K562 (cell line): ENCODE data around the gene DYNLT2B. TPM values are rescaled to one million over a fixed set of nuclear protein-coding genes. Genes with fewer than 3 reads are reported as not detected.

ENCODE experiments used
- ATF7 ChIP-seq: fragments of 450-650 bp; IDR thresholded peaks from 2 replicates; pipeline ENCODE4 v1.7.1; 2014; ENCODE audit warnings: mild to moderate bottlenecking, moderate library complexity
- E2F3 ChIP-seq: fragments of 250-450 bp; sonication (Bioruptor Pico); IDR thresholded peaks from 2 replicates; pipeline ENCODE4 v1.4.0; 2020; ENCODE audit warnings: mild to moderate bottlenecking
- E2F4 ChIP-seq: sonication (generic); formaldehyde crosslinking; IDR thresholded peaks from 2 replicates; pipeline ENCODE4 v1.8.0; 2022; ENCODE audit warnings: mild to moderate bottlenecking, low read depth, missing genetic modification reagents
- EP300 ChIP-seq: IDR thresholded peaks from 2 replicates; pipeline ENCODE4 v1.6.1; 2012; ENCODE audit warnings: low read length, improper control_type of control experiment
- EZH2 ChIP-seq: IDR thresholded peaks from 2 replicates; pipeline ENCODE4 v1.6.1; 2012; ENCODE audit warnings: low read depth, mild to moderate bottlenecking, inconsistent platforms, low read length, borderline replicate concordance
- GTF2A2 ChIP-seq: IDR thresholded peaks from 2 replicates; pipeline ENCODE4 v1.6.1; 2016; ENCODE audit warnings: mild to moderate bottlenecking, missing genetic modification characterization, missing compliant biosample characterization
- IRF2 ChIP-seq: sonication (generic); formaldehyde crosslinking; IDR thresholded peaks from 2 replicates; pipeline ENCODE4 v1.8.1; 2022; ENCODE audit warnings: mild to moderate bottlenecking, missing genetic modification reagents
- KDM2B ChIP-seq: fragments of 250-450 bp; sonication (Bioruptor Pico); IDR thresholded peaks from 2 replicates; pipeline ENCODE4 v1.8.0; 2021; ENCODE audit warnings: mild to moderate bottlenecking, moderate library complexity
- KLF6 ChIP-seq: fragments of 250-450 bp; sonication (Bioruptor Pico); IDR thresholded peaks from 2 replicates; pipeline ENCODE4 v1.4.0; 2020; ENCODE audit warnings: mild to moderate bottlenecking, moderate library complexity, borderline replicate concordance
- L3MBTL2 ChIP-seq: fragments of 450-650 bp; IDR thresholded peaks from 2 replicates; pipeline ENCODE4 v1.6.1; 2016; ENCODE audit warnings: mild to moderate bottlenecking, moderate library complexity
- MAFK ChIP-seq: IDR thresholded peaks from 2 replicates; pipeline ENCODE4 v1.6.1; 2011; ENCODE audit warnings: low read length, improper control_type of control experiment
- MTA3 ChIP-seq: fragments of 450-650 bp; formaldehyde crosslinking; IDR thresholded peaks from 2 replicates; pipeline ENCODE4 v1.6.1; 2017; ENCODE audit warnings: mild to moderate bottlenecking, borderline replicate concordance
- MXI1 ChIP-seq: IDR thresholded peaks from 2 replicates; pipeline ENCODE4 v1.6.1; 2011; ENCODE audit warnings: low read depth, mild to moderate bottlenecking, improper control_type of control experiment, low read length
- SMARCC2 ChIP-seq: fragments of 450-650 bp; IDR thresholded peaks from 2 replicates; pipeline ENCODE4 v1.6.1; 2017; ENCODE audit warnings: antibody characterized with exemption, moderate library complexity, mild to moderate bottlenecking, low read depth
- SPI1 ChIP-seq: IDR thresholded peaks from 2 replicates; pipeline ENCODE4 v1.6.1; 2011; ENCODE audit warnings: low read depth, low read length, control low read depth, borderline replicate concordance
- SREBF1 ChIP-seq: fragments of 150-350 bp; IDR thresholded peaks from 2 replicates; pipeline ENCODE4 v1.6.1; 2014; ENCODE audit warnings: antibody characterized with exemption, low read depth, low read length, borderline replicate concordance
- USF1 ChIP-seq: sonication (generic); formaldehyde crosslinking; IDR thresholded peaks from 2 replicates; pipeline ENCODE4 v1.9.0; 2022; ENCODE audit warnings: mild to moderate bottlenecking, missing genetic modification reagents
- XRCC4 ChIP-seq: IDR thresholded peaks from one replicate; pipeline ENCODE4 v1.6.1; 2011; ENCODE audit not compliant: insufficient read depth, insufficient read length; ENCODE audit errors: extremely low read depth
- ZBTB7A ChIP-seq: IDR thresholded peaks from 2 replicates; pipeline ENCODE4 v1.6.1; 2011; ENCODE audit warnings: low read depth, mild to moderate bottlenecking, low read length, moderate library complexity, borderline replicate concordance; ENCODE audit not compliant: control insufficient read depth
- ZKSCAN3 ChIP-seq: fragments of 250-450 bp; sonication (Bioruptor Pico); IDR thresholded peaks from 2 replicates; pipeline ENCODE4 v1.4.0; 2020
- ZNF324 ChIP-seq: fragments of 250-450 bp; sonication (Bioruptor Pico); IDR thresholded peaks from 2 replicates; pipeline ENCODE4 v1.4.0; 2020; ENCODE audit warnings: mild to moderate bottlenecking
- polyA plus RNA-seq, 8 experiments: library from polyadenylated mRNA; depleted of rRNA in 4 of 8; stranded (reverse) in 5 of 8; unstranded in 3 of 8; fragments of >200 nt; fragmentation: Nextera tagmentation in 2 of 8; fragmentation: Illumina TruSeq in 1 of 8; extraction: Ambion mirVana in 2 of 8; extraction: Trizol in 1 of 8; gene quantifications; 2 replicates each; pipeline versions ENCODE4 v1.2.1 to v1.2.3, GENCODE V29; 2011 to 2014; ENCODE audit warnings: inconsistent platforms in 1 of 8, missing spikeins in 1 of 8
- total RNA-seq, 7 experiments: library from RNA; depleted of rRNA in 6 of 7; stranded (reverse); fragments of >200 nt in 6 of 7; fragmentation: Illumina TruSeq in 2 of 7; extraction: Trizol in 2 of 7; gene quantifications; 2 replicates each; pipeline versions ENCODE4 v1.2.1 to v1.2.3, GENCODE V29; 2011 to 2021; ENCODE audit warnings: low replicate concordance in 1 of 7
- TF ChIP-seq, protein P1 (sequence below): fragments of 450-650 bp; IDR thresholded peaks from 2 replicates; pipeline ENCODE4 v1.6.1; 2016; ENCODE audit warnings: antibody characterized with exemption
- TF ChIP-seq, protein P2 (sequence below): fragments of 450-650 bp; IDR thresholded peaks from 2 replicates; pipeline ENCODE4 v1.6.1; 2016
- TF ChIP-seq, protein P3 (sequence below), 2 experiments: fragments of 450-650 bp; conservative IDR thresholded peaks; 2 replicates each; pipeline ENCODE4 v1.6.1; 2017; ENCODE audit warnings: mild to moderate bottlenecking in 2 of 2, moderate library complexity in 2 of 2

DYNLT2B gene
- total and polyA plus RNA-seq, 9 of the 15 experiments (the other 6 are each of a cell fraction or from before 2014, with no cell fraction given): 6.5 to 19.9 (median 8.7) TPM

DNA sequence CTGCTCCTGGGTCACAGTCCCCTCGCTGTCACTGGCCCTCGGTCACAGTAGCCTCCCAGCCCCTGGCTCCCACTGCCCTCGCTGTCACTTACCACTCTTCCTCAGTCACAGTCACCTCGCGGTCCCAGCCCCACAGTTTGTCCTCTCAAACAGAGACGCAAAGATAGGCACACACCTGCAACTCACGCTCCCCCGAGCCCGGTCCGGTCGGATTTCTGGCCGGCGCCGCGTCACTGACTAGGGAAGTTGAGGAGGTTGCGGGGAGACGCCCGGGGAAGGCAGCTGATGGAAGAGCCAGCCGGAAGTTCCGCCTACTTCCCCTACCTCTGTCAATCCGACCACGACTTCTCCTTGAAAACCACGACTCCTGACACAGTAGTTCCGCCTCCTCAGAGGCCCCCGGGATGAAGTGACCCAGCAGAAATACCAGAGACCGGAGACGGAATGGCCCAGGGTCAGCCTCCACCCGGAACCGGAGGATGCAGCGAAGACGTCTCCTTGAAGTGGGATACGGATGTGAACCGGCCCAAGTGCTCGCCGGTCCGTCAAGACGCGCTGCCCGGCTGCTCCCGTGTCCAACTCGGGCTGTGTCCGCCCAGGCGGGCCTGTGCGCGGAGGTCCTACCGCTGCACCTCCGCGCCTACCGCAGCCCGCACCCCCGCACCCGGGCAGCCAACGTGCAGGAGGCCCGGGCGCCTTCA lies 30.4 kb downstream of the DYNLT2B start, which contains the start of gene PCYT1A (continued):
- no peak for TF ChIP-seq ZKSCAN3
- TF ChIP-seq USF1: peak; percentile 48
- no peak for TF ChIP-seq ZNF324 (CRISPR knock-in tag)
- TF ChIP-seq, protein P1, sequence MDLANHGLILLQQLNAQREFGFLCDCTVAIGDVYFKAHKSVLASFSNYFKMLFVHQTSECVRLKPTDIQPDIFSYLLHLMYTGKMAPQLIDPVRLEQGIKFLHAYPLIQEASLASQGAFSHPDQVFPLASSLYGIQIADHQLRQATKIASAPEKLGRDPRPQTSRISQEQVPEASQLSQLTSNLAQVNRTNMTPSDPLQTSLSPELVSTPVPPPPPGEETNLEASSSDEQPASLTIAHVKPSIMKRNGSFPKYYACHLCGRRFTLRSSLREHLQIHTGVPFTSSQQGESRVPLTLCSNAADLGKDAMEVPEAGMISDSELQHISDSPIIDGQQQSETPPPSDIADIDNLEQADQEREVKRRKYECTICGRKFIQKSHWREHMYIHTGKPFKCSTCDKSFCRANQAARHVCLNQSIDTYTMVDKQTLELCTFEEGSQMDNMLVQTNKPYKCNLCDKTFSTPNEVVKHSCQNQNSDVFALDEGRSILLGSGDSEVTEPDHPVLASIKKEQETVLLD: peak; percentile 75
- TF ChIP-seq E2F4 (CRISPR knock-in tag): no peak
- TF ChIP-seq KDM2B (CRISPR knock-in tag): no peak
- peak; percentile 82 for TF ChIP-seq ATF7
- peak; percentile 71 for TF ChIP-seq MAFK
- TF ChIP-seq SREBF1: 0 out of 2 replicates have a peak, but pooled peaks have one; percentile 22
- TF ChIP-seq E2F3 (CRISPR knock-in tag): no peak
- no peak for TF ChIP-seq SMARCC2
- TF ChIP-seq IRF2 (CRISPR knock-in tag): 0 out of 2 replicates have a peak, but pooled peaks have one; percentile 5
- TF ChIP-seq MTA3: peak; percentile 90
- TF ChIP-seq MXI1: peak; percentile 36; the same call in 1 of the 2 replicates
- TF ChIP-seq EP300: no peak
- TF ChIP-seq GTF2A2 (tag): 0 out of 2 replicates have a peak, but pooled peaks have one; percentile 57
- TF ChIP-seq ZBTB7A: peak; percentile 72; the same call in 1 of the 2 replicates
- peak; percentile 43; the same call in 1 of the 2 replicates for TF ChIP-seq KLF6 (CRISPR knock-in tag)
- TF ChIP-seq, protein P2, sequence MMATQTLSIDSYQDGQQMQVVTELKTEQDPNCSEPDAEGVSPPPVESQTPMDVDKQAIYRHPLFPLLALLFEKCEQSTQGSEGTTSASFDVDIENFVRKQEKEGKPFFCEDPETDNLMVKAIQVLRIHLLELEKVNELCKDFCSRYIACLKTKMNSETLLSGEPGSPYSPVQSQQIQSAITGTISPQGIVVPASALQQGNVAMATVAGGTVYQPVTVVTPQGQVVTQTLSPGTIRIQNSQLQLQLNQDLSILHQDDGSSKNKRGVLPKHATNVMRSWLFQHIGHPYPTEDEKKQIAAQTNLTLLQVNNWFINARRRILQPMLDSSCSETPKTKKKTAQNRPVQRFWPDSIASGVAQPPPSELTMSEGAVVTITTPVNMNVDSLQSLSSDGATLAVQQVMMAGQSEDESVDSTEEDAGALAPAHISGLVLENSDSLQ: peak; percentile 96
- TF ChIP-seq EZH2: no peak
- TF ChIP-seq, protein P3, sequence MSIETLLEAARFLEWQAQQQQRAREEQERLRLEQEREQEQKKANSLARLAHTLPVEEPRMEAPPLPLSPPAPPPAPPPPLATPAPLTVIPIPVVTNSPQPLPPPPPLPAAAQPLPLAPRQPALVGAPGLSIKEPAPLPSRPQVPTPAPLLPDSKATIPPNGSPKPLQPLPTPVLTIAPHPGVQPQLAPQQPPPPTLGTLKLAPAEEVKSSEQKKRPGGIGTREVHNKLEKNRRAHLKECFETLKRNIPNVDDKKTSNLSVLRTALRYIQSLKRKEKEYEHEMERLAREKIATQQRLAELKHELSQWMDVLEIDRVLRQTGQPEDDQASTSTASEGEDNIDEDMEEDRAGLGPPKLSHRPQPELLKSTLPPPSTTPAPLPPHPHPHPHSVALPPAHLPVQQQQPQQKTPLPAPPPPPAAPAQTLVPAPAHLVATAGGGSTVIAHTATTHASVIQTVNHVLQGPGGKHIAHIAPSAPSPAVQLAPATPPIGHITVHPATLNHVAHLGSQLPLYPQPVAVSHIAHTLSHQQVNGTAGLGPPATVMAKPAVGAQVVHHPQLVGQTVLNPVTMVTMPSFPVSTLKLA (conservative IDR thresholded peaks at IDR 0.05): peak; percentile 65 to 88
- no peak; the same call in 1 of the 2 replicates for TF ChIP-seq SPI1
- TF ChIP-seq L3MBTL2: peak; percentile 68
- no peak for TF ChIP-seq XRCC4
